ENCODE measurements around the gene PDK2. TPM values are rescaled to one million over a fixed set of nuclear protein-coding genes. Genes with fewer than 3 reads are reported as not detected.

The PDK2 gene
- total RNA-seq, 1 experiment from 2014 or later = 9.9 TPM

- no peaks in the 10 kb centered on the region for H3K36me3 Mint-ChIP-seq (ENCODE audit: insufficient read depth, unreplicated experiment)
- peaks cover 74% of the 10 kb centered on the region for H3K4me1 Mint-ChIP-seq (ENCODE audit: insufficient read depth, unreplicated experiment)
- no peaks in the 10 kb centered on the region for H3K9me3 Mint-ChIP-seq (ENCODE audit: unreplicated experiment)
- TF ChIP-seq CTCF (IDR thresholded peaks at IDR 0.05; ENCODE audit: unreplicated experiment) = no peak
- H3K4me3 Mint-ChIP-seq (ENCODE audit: unreplicated experiment) = no peak overlapping the region
- H3K27ac Mint-ChIP-seq (ENCODE audit: low read depth, unreplicated experiment) = peak overlapping the region; percentile 58
- peak; percentile 60 for DNase-seq (ENCODE audit: unreplicated experiment)
- POLR2A ChIA-PET = interaction anchor here (0.9 to 2.7 kb wide), 3 partner anchors 11 to 22 kb away, joined by 3 to 18 read pairs (median 3); no protein-coding TSS in a partner anchor
- CTCF ChIA-PET = no interaction called here
- no peaks in the 10 kb centered on the region for H3K27me3 Mint-ChIP-seq (ENCODE audit: insufficient read depth, unreplicated experiment)
- BruUV-seq (replicated peaks) = no TSS peak
- intact Hi-C loops (cut with micrococcal nuclease) = no loop called here
Measured at GRCh38 chr17:50049636-50050035, 45.5 kb upstream of the PDK2 start.

GRCh38 chr17:50050431-50051032 is 44.6 kb upstream of the PDK2 start:
- CTCF ChIA-PET = no interaction called here
- H3K27ac Mint-ChIP-seq (ENCODE audit: low read depth, unreplicated experiment) = peak overlapping the region; percentile 86
- peaks cover 72% of the 10 kb centered on the region for H3K4me1 Mint-ChIP-seq (ENCODE audit: insufficient read depth, unreplicated experiment)
- H3K36me3 Mint-ChIP-seq (ENCODE audit: insufficient read depth, unreplicated experiment) = peaks cover 7% of the 10 kb centered on the region
- intact Hi-C loops (cut with micrococcal nuclease) = no loop called here
- H3K4me3 Mint-ChIP-seq (ENCODE audit: unreplicated experiment) = no peak overlapping the region
- no TSS peak for BruUV-seq (replicated peaks)
- no peak for TF ChIP-seq CTCF (IDR thresholded peaks at IDR 0.05; ENCODE audit: unreplicated experiment)
- POLR2A ChIA-PET = interaction anchor here (0.9 to 1.0 kb wide), 2 partner anchors 14 to 22 kb away, joined by 3 read pairs; no protein-coding TSS in a partner anchor
- no peaks in the 10 kb centered on the region for H3K9me3 Mint-ChIP-seq (ENCODE audit: unreplicated experiment)
- no peaks in the 10 kb centered on the region for H3K27me3 Mint-ChIP-seq (ENCODE audit: insufficient read depth, unreplicated experiment)
- DNase-seq (ENCODE audit: unreplicated experiment) = no peak

- Mint-ChIP-seq H3K4me3 (ENCODE audit: unreplicated experiment) (no peak overlapping the region), H3K9me3 (ENCODE audit: unreplicated experiment) (no peaks in the 10 kb centered on the region), H3K27ac (ENCODE audit: low read depth, unreplicated experiment) (peak overlapping the region; percentile 86), H3K36me3 (ENCODE audit: insufficient read depth, unreplicated experiment) (peaks cover 9% of the 10 kb centered on the region), H3K27me3 (ENCODE audit: insufficient read depth, unreplicated experiment) (no peaks in the 10 kb centered on the region), H3K4me1 (ENCODE audit: insufficient read depth, unreplicated experiment) (peaks cover 70% of the 10 kb centered on the region)
- DNase-seq (ENCODE audit: unreplicated experiment) = peak; percentile 98
- no TSS peak for BruUV-seq (replicated peaks)
- no peak for TF ChIP-seq CTCF (IDR thresholded peaks at IDR 0.05; ENCODE audit: unreplicated experiment)
- intact Hi-C loops (cut with micrococcal nuclease) = no loop called here
- ChIA-PET POLR2A (interaction anchor here (1.1 to 8.2 kb wide), 6 partner anchors 9 to 42 kb away, joined by 4 to 329 read pairs (median 42); partner anchors contain the start of gene PDK2), CTCF (interaction anchor here (1.5 to 7.1 kb wide), 2 partner anchors 24 to 36 kb away, joined by 8 to 72 read pairs; no protein-coding TSS in a partner anchor)
Measured at GRCh38 chr17:50051082-50051576, 44.0 kb upstream of the PDK2 start.

- TF ChIP-seq CTCF (IDR thresholded peaks at IDR 0.05; ENCODE audit: unreplicated experiment) = no peak
- no peaks in the 10 kb centered on the region for H3K9me3 Mint-ChIP-seq (ENCODE audit: unreplicated experiment)
- peak overlapping the region; percentile 86 for H3K27ac Mint-ChIP-seq (ENCODE audit: low read depth, unreplicated experiment)
- POLR2A ChIA-PET = interaction anchor here (0.6 to 8.2 kb wide), 7 partner anchors 9 to 489 kb away, joined by 3 to 329 read pairs (median 8); partner anchors contain the start of gene PDK2
- H3K27me3 Mint-ChIP-seq (ENCODE audit: insufficient read depth, unreplicated experiment) = no peaks in the 10 kb centered on the region
- intact Hi-C loops (cut with micrococcal nuclease) = no loop called here
- H3K4me1 Mint-ChIP-seq (ENCODE audit: insufficient read depth, unreplicated experiment) = peaks cover 65% of the 10 kb centered on the region
- H3K36me3 Mint-ChIP-seq (ENCODE audit: insufficient read depth, unreplicated experiment) = peaks cover 11% of the 10 kb centered on the region
- CTCF ChIA-PET = interaction anchor here (0.5 to 7.1 kb wide), 5 partner anchors 24 to 544 kb away, joined by 3 to 72 read pairs (median 4); no protein-coding TSS in a partner anchor
- H3K4me3 Mint-ChIP-seq (ENCODE audit: unreplicated experiment) = no peak overlapping the region
- BruUV-seq (replicated peaks) = no TSS peak
- DNase-seq (ENCODE audit: unreplicated experiment) = peak; percentile 59
Measured at GRCh38 chr17:50051606-50052005, 43.5 kb upstream of the PDK2 start.
